Measurements from ENCODE around the gene MFAP1.

MFAP1 gene

GRCh38 chr15:43776101-43776717 lies 48.3 kb downstream of the MFAP1 start:
- DNase-seq (ENCODE audit: low read depth): no peak

- no peak for DNase-seq (ENCODE audit: low read depth)
Observed at GRCh38 chr15:43775411-43775965, 49.0 kb downstream of the MFAP1 start.

- DNase-seq (ENCODE audit: low read depth): no peak
Observed at GRCh38 chr15:43774062-43774461, 50.4 kb downstream of the MFAP1 start.

- DNase-seq (ENCODE audit: low read depth): no peak
Observed at GRCh38 chr15:43772624-43773023, 51.9 kb downstream of the MFAP1 start.

- no peak for DNase-seq (ENCODE audit: low read depth)
Observed at GRCh38 chr15:43771816-43772215, 52.7 kb downstream of the MFAP1 start.

- DNase-seq (ENCODE audit: low read depth): no peak
Observed at GRCh38 chr15:43769584-43770228, 54.8 kb downstream of the MFAP1 start.

- DNase-seq (ENCODE audit: low read depth): no peak
Observed at GRCh38 chr15:43763819-43764446, 60.6 kb downstream of the MFAP1 start.

- no peak for DNase-seq (ENCODE audit: low read depth)
Observed at GRCh38 chr15:43762824-43763223, 61.7 kb downstream of the MFAP1 start.

Data from activated T-helper 9 cell treated with anti-CD3 and anti-CD28 coated beads, Interleukin-2, amount 50 U/mL, for 16 hours (primary cell).